ENCODE results near the gene TSTD1. TPM values are rescaled to one million over a fixed set of nuclear protein-coding genes. Genes with fewer than 3 reads are reported as not detected.

TSTD1 gene
- total RNA-seq, 1 experiment from 2014 or later = 74.5 TPM

- TF ChIP-seq CDX4 (CRISPR knock-in tag; IDR thresholded peaks at IDR 0.05; ENCODE audit: borderline replicate concordance) (no peak), OVOL2 (CRISPR knock-in tag; IDR thresholded peaks at IDR 0.05; ENCODE audit: borderline replicate concordance) (no peak), GABPB1 (CRISPR knock-in tag; IDR thresholded peaks at IDR 0.05) (no peak), ZNF138 (CRISPR knock-in tag; conservative IDR thresholded peaks at IDR 0.05) (no peak), AFF4 (CRISPR knock-in tag; IDR thresholded peaks at IDR 0.05; ENCODE audit: borderline replicate concordance) (no peak), E2F4 (CRISPR knock-in tag; IDR thresholded peaks at IDR 0.05; ENCODE audit: borderline replicate concordance, low read depth) (no peak), EMX1 (CRISPR knock-in tag; IDR thresholded peaks at IDR 0.05) (no peak), JUN (CRISPR knock-in tag; IDR thresholded peaks at IDR 0.05) (no peak), ATF2 (CRISPR knock-in tag; IDR thresholded peaks at IDR 0.05; ENCODE audit: borderline replicate concordance, low read depth) (no peak), ZNF396 (CRISPR knock-in tag; IDR thresholded peaks at IDR 0.05; ENCODE audit: borderline replicate concordance) (no peak), PRRX2 (CRISPR knock-in tag; IDR thresholded peaks at IDR 0.05) (no peak), ZNF532 (CRISPR knock-in tag; IDR thresholded peaks at IDR 0.05; ENCODE audit: borderline replicate concordance) (no peak), ETV6 (CRISPR knock-in tag; IDR thresholded peaks at IDR 0.05) (no peak), ZNF671 (CRISPR knock-in tag; IDR thresholded peaks at IDR 0.05) (no peak), ESRRA (CRISPR knock-in tag; IDR thresholded peaks at IDR 0.05; ENCODE audit: borderline replicate concordance) (no peak), NR1H2 (CRISPR knock-in tag; IDR thresholded peaks at IDR 0.05) (no peak), FOXJ3 (CRISPR knock-in tag; IDR thresholded peaks at IDR 0.05; ENCODE audit: borderline replicate concordance) (no peak), MAX (CRISPR knock-in tag; IDR thresholded peaks at IDR 0.05) (no peak), ZNF219 (CRISPR knock-in tag; IDR thresholded peaks at IDR 0.05; ENCODE audit: borderline replicate concordance) (no peak), ZBTB21 (CRISPR knock-in tag; IDR thresholded peaks at IDR 0.05; ENCODE audit: borderline replicate concordance) (no peak)
- DNase-seq (ENCODE audit: low spot score) (peak; percentile 64), ATAC-seq (peak; percentile 93)
- peaks cover 5% of the 10 kb centered on the region for H3K4me1 Mint-ChIP-seq
- H3K4me3 Mint-ChIP-seq = no peak overlapping the region
- H3K27me3 Mint-ChIP-seq (ENCODE audit: low read depth) = no peaks in the 10 kb centered on the region
- CTCF ChIA-PET = interaction anchor here (0.6 to 2.6 kb wide), 30 partner anchors 10 to 394 kb away, joined by 3 to 40 read pairs (median 6); partner anchors contain the start of genes ARHGAP30, F11R, ITLN2 and KLHDC9
- H3K9me3 Mint-ChIP-seq = no peaks in the 10 kb centered on the region
- peak overlapping the region; percentile 63 for H3K27ac Mint-ChIP-seq
- peaks cover 61% of the 10 kb centered on the region for H3K36me3 Mint-ChIP-seq
- POLR2A ChIA-PET = interaction anchor here (0.5 to 1.8 kb wide), 6 partner anchors 9 to 134 kb away, joined by 3 to 18 read pairs (median 4); partner anchors contain the start of gene F11R
Measured at GRCh38 chr1:160997323-160998038, 41.3 kb downstream of the TSTD1 start.

Measured in WTC11 (cell line).